ENCODE data around the gene MMEL1.
"Not testable (repeated sequence)": the region's sequence is repeated elsewhere in the genome, so short reads cannot be mapped to it uniquely, and the experiment has no call there.

Gene MMEL1

GRCh38 chr1:2557482-2558400, 75.1 kb downstream of the MMEL1 start:
- DNase-seq (ENCODE audit: low spot score): no peak

GRCh38 chr1:2556678-2557481, 75.9 kb downstream of the MMEL1 start:
- no peak for DNase-seq (ENCODE audit: low spot score)

- DNase-seq (ENCODE audit: low spot score): peak; percentile 61
Measured at GRCh38 chr1:2556277-2556677, 76.5 kb downstream of the MMEL1 start, which contains the start of gene TNFRSF14. TSS of gene TNFRSF14 (plus strand) at chr1:2556371. CDS start at chr1:2556665, 294 bp downstream.

- DNase-seq (ENCODE audit: low spot score): no peak
Measured at GRCh38 chr1:2555634-2556276, 77.1 kb downstream of the MMEL1 start.

- DNase-seq (ENCODE audit: low spot score): no peak
Measured at GRCh38 chr1:2554621-2555387, 78.0 kb downstream of the MMEL1 start.

GRCh38 chr1:2553871-2554620, 78.8 kb downstream of the MMEL1 start:
- no peak for DNase-seq (ENCODE audit: low spot score)

GRCh38 chr1:2553076-2553475, 79.7 kb downstream of the MMEL1 start:
- DNase-seq (ENCODE audit: low spot score): not testable (repeated sequence)

GRCh38 chr1:2552189-2552588, 80.6 kb downstream of the MMEL1 start:
- no peak for DNase-seq (ENCODE audit: low spot score)

- not testable (repeated sequence) for DNase-seq (ENCODE audit: low spot score)
Measured at GRCh38 chr1:2551544-2551943, 81.3 kb downstream of the MMEL1 start.

GRCh38 chr1:2550309-2550861, 82.4 kb downstream of the MMEL1 start:
- not testable (repeated sequence) for DNase-seq (ENCODE audit: low spot score)

GRCh38 chr1:2549367-2550029, 83.3 kb downstream of the MMEL1 start:
- DNase-seq (ENCODE audit: low spot score): not testable (repeated sequence)

GRCh38 chr1:2548068-2548589, 84.7 kb downstream of the MMEL1 start:
- peak; percentile 85 for DNase-seq (ENCODE audit: low spot score)

GRCh38 chr1:2547210-2548067, 85.4 kb downstream of the MMEL1 start:
- no peak for DNase-seq (ENCODE audit: low spot score)

GRCh38 chr1:2546515-2547209, 86.2 kb downstream of the MMEL1 start:
- peak; percentile 87 for DNase-seq (ENCODE audit: low spot score)

- DNase-seq (ENCODE audit: low spot score): peak; percentile 92
Measured at GRCh38 chr1:2545754-2546514, 86.9 kb downstream of the MMEL1 start.

- no peak for DNase-seq (ENCODE audit: low spot score)
Measured at GRCh38 chr1:2544875-2545640, 87.8 kb downstream of the MMEL1 start.
